NAMALWA (cell line): ENCODE results near the gene BEND7.

Source experiments
- DNase-seq: peaks from one replicate; pipeline ENCODE4 v3.0.0-alpha.2; 2015; ENCODE audit warnings: low spot score

Gene BEND7

GRCh38 chr10:13520194-13520593, 8.6 kb downstream of the BEND7 start:
- DNase-seq = no peak

DNA sequence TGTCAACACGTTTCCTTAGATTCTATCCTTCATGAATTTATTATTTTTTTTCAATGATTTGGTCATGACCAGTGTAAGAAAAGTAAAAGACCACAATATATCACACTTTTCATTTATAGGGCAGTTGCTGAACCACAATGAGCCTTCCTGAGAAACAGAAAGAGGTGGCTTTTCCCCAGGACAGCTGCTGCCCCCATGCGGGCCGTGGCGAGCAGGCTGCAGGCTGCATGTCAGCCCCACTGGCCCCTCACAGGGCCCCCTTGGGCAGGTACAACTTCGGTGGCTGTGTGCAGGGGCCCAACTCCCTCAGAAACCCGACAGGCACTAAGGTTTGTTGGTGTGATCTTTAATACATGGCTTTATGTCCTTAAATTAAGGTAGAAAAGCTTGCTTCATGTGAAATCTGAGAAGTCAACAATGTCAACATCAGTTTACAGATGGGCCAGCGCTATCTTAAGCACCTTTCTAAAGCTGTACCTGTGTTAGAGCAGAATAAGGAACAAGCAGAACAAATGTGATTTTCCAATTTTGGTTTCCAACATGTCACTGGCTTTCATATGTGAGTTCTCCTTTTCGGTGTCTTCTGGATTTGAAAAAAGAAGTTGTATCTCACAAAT, 10.6 kb downstream of the BEND7 start:
- no peak for DNase-seq

- no peak for DNase-seq
These were observed 11.1 kb downstream of the BEND7 start for GRCh38 chr10:13517675-13518074.

- DNase-seq = no peak
These were observed 12.6 kb downstream of the BEND7 start for GRCh38 chr10:13516176-13516575.

GRCh38 chr10:13515467-13515866, 13.3 kb downstream of the BEND7 start:
- DNase-seq = no peak

DNA sequence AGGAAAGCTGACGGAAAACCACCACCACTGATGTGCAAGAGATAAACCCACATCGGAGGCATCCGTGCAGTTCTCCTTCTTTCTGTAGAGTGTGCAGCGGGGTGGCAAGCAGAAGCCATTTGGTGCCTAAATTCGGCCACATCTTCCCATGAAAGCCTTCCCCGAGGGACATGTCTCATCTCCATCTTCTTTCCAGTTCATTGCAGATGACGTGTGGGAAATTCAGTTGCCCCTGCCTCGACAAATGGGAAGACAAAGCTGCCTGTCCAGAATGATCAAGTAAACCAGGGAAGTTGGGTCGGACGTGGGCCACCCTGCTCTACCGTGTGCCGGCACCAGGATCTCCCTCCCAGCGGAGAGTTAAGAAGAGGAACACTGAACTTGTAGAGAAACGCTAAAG, 14.5 kb downstream of the BEND7 start:
- DNase-seq = no peak

- no peak for DNase-seq
These were observed 16.2 kb downstream of the BEND7 start for GRCh38 chr10:13512564-13512963.

- DNase-seq = no peak
These were observed 17.4 kb downstream of the BEND7 start for GRCh38 chr10:13511409-13511808.

GRCh38 chr10:13505052-13505680, 23.6 kb downstream of the BEND7 start:
- no peak for DNase-seq

DNA sequence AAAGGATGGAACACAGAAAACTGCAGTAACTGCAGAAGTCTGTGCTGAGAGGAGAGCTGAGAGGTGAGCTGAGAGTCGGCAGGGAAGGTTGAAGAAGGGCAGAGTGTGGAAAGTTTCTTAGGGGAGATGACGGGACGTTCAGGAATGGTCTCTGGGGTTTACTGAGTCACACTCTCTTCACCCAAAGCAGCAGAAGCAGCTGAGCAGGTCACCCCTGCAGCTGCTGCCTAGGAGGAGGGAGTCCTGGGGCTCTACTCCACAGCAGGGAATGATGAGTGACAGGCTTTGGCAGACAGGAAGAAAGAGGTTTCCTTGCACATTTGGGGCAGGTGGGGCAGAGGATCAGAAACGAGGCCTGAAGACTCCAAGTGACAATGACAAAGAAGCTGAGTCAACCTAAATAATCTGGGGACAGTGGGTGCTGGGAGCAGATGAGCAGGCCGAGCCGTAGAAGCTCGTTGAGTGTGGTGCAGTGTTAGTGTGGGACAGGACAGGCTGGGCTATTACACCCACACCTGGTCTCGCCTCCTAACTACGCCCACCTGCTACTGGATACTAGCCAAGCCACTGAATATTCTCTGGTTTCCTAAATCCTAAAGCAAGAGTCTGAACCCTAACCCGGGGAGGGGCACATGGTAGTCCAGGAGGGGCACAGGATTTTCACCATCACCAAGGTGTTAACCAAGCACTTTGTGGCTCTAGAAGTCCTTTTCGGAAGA, 24.9 kb downstream of the BEND7 start:
- DNase-seq = no peak

- no peak for DNase-seq
These were observed 26.4 kb downstream of the BEND7 start for GRCh38 chr10:13502380-13502779.

GRCh38 chr10:13500201-13500600, 28.6 kb downstream of the BEND7 start:
- no peak for DNase-seq

DNA sequence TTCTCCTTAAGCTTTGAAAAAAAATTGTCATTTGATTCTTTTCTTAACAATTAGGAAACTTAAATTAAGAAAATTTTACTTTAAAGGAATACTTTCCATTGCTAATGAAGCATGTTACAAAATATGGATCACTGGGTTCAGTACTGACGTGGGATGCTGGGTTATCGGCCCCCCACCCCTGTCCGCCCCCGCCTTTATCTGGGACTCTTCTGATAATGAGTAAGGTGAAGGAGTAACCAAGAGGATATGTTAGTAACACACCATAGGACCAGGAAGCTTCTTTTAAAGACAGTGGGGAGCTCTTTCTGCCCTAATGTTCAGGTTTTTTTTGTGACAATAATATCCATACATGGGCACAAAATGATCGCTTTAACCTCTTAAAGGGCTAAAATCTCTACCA, 29.7 kb downstream of the BEND7 start:
- no peak for DNase-seq

DNA sequence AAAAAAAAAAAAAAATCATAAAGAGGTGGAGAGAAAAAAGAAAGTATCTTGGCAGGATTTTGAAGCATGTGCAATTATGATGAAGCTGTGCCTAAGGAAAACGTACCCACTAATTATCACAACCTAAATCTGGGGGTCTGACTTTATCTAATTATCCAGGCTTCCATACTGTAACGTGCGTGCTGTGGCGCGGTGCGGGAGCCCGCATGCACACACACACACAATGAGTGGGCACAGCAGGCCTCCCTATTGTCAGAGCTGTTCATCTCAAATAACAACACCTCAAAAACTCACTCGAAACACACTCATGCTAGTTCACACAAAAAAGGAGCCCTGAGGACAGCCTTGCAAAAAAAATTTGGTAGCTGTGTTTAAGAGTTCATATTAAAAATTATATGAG, 31.9 kb downstream of the BEND7 start:
- DNase-seq = no peak

DNA sequence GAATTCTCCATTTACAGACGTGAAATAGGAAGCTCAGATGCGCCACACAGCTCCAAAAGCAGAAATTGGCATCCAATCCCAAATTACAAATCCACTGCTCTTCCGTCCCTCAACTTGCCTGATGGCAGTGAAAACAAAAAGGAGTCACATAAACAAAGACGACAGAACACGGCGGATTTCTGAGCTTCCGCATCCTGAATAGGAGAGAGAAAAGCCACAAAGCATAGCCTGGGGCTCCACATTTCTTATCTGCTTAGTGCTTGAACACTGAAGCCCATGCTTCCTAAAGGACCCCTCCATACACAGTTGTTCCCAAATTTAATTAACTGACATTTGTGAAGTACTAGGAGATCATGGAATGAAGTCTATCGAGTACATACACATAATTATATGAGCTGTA, 32.6 kb downstream of the BEND7 start:
- DNase-seq = no peak

- DNase-seq = no peak
These were observed 36.2 kb downstream of the BEND7 start for GRCh38 chr10:13492493-13493180.

GRCh38 chr10:13491747-13492360, 37.0 kb downstream of the BEND7 start:
- DNase-seq = no peak

GRCh38 chr10:13490503-13490902, 38.3 kb downstream of the BEND7 start:
- no peak for DNase-seq

DNA sequence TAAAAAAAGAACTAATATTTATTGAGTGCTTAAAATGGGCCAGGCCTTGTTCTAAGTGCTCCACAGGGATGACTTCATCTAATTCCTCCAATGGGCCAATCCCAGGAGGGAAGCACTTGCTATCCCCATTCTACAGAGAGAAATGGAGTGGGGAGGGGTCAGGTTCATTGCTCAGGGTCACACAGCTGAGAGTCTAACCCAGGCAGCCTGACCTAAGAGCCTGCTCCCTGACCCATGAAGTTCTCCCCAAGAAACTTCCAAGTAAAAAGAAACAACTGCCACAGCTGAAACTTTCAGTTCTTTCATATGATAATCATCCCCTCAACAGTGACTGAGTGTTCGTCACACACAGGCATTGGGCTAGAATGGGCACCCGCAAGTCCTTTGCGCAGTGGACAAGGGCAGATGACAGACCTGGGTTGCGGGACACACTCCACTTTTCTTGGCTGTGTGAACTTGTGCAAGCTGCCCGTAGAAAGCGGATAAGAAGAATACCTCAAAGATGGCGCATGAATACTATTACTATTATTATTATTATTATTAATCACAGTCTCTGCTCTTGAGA, 39.7 kb downstream of the BEND7 start:
- no peak for DNase-seq

DNA sequence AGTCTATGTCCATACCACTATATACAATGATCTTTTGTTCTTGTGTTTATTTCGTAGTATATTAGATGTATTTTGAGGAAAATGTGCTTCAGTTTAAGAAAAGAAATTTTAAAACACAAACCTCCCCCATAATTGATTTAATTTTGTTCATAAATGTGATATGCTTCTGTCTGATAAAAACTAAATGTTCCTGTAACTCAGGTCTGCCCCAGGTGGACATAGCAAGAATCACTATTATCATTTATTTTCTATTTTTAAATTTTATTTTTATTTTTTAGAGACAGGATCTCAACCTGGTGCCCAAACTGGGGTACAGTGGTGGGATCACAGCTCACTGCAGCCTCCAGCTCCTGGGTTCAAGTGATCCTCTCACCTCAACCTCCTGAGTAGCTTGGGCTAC, 43.2 kb downstream of the BEND7 start:
- peak; percentile 13 for DNase-seq

DNA sequence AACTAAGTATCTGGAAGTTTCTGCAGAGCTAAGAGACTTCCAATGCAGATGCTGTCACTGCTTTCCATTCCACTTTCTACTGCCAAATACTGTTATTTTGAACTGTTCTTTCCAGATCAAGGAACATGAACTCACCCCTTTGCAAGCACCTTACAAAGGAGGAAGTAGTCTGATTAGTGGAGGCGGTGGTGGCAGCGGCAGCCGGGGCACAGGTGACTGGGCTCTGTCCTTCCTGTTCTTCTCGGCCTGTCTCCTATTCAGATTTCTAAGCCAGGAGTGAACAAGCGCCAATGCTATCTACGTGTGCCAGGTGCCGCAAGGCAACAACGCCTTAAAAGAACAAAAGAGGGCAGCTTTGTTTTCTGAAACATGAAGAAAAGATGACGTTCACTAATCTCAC, 44.9 kb downstream of the BEND7 start:
- peak; percentile 17 for DNase-seq

DNA sequence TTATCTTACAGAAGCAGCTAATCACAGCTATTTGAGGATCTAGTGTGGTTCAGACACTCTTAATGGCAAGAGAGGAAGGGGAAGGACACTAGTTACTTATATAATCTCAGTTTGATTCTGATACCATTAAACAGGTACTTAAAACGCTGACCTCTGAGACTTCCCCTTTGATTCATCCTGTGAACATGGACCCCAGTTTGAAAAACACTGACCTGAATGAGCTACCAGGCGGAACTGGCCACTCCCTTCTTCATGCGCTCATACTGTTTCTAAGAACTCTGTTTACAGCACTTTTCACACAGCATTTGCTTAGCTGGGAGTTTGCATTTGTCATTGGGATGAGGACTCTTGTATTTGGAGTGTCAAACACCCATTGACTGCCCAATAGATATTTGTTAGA, 45.7 kb downstream of the BEND7 start:
- no peak for DNase-seq
